H1 (cell line): Measurements from ENCODE around the gene CDH20. TPM values are rescaled to one million over a fixed set of nuclear protein-coding genes. Genes with fewer than 3 reads are reported as not detected.

Experiments
- CBX5 ChIP-seq: fragments of 300-800, 300-1000 bp; sonication (generic); IDR thresholded peaks from 2 replicates; pipeline ENCODE4 v1.7.1; 2016; ENCODE audit warnings: antibody characterized with exemption, low read length, low read depth
- CBX8 ChIP-seq: fragments of 300-800, 300-1000 bp; sonication (generic); IDR thresholded peaks from 2 replicates; pipeline ENCODE4 v1.7.1; 2016; ENCODE audit warnings: low read depth, low read length, borderline replicate concordance
- EGR1 ChIP-seq: IDR thresholded peaks from 2 replicates; pipeline ENCODE4 v1.6.1; 2011; ENCODE audit warnings: low read depth, low read length, borderline replicate concordance
- FOSL1 ChIP-seq: IDR thresholded peaks from 2 replicates; pipeline ENCODE4 v1.6.1; 2011; ENCODE audit warnings: mild to moderate bottlenecking, low read depth, low read length, moderate library complexity; ENCODE audit not compliant: insufficient read depth
- POLR2A ChIP-seq, 2 experiments: IDR thresholded peaks; 1 replicate in 1 of 2; 2 replicates in 1 of 2; pipeline ENCODE4 v1.6.1; 2011; ENCODE audit warnings: low read depth in 2 of 2, low read length in 2 of 2, mild to moderate bottlenecking in 2 of 2; ENCODE audit errors: control extremely low read depth in 1 of 2
- SP1 ChIP-seq: IDR thresholded peaks from 2 replicates; pipeline ENCODE4 v1.6.1; 2011; ENCODE audit warnings: low read depth, low read length
- YY1 ChIP-seq: IDR thresholded peaks from 2 replicates; pipeline ENCODE4 v1.6.1; 2011; ENCODE audit warnings: low read depth, mild to moderate bottlenecking, low read length
- ZNF274 ChIP-seq: IDR thresholded peaks from 2 replicates; pipeline ENCODE4 v1.7.0; 2012; ENCODE audit warnings: low read length, borderline replicate concordance; ENCODE audit errors: extremely low read depth
- polyA plus RNA-seq, 7 experiments: library from polyadenylated mRNA; depleted of rRNA in 3 of 7; stranded (reverse) in 5 of 7; unstranded in 2 of 7; fragments of >200 nt in 5 of 7; fragments of 200-250 nt in 2 of 7; gene quantifications; 1 replicate in 5 of 7; 2 replicates in 1 of 7; 4 replicates in 1 of 7; pipeline versions ENCODE4 v1.2.1 to v1.2.3, GENCODE V29; 2011 to 2013; ENCODE audit warnings: missing spikeins in 2 of 7, mixed read lengths in 2 of 7
- total RNA-seq: library from RNA; stranded (reverse); fragmentation: NEBNext Ultra II Directional; extraction: Animal tissue kit (Norgen Biotek cat#: 25700); gene quantifications from 2 replicates; pipeline ENCODE4 v1.2.1, GENCODE V29; 2021
- TF ChIP-seq, protein P1 (sequence below): IDR thresholded peaks from 2 replicates; pipeline ENCODE4 v1.6.1; 2012; ENCODE audit warnings: inconsistent platforms
- TF ChIP-seq, protein P2 (sequence below): fragments of 300-600 bp; sonication (generic); IDR thresholded peaks from 2 replicates; pipeline ENCODE4 v1.7.1; 2012; ENCODE audit warnings: low read length, moderate library complexity, mild to moderate bottlenecking, inconsistent platforms; ENCODE audit not compliant: insufficient replicate concordance

The CDH20 gene
- total and polyA plus RNA-seq, 2 of the 8 experiments (the other 6 are each of a cell fraction or from before 2014, with no cell fraction given): 0.07 to 0.12 TPM

DNA sequence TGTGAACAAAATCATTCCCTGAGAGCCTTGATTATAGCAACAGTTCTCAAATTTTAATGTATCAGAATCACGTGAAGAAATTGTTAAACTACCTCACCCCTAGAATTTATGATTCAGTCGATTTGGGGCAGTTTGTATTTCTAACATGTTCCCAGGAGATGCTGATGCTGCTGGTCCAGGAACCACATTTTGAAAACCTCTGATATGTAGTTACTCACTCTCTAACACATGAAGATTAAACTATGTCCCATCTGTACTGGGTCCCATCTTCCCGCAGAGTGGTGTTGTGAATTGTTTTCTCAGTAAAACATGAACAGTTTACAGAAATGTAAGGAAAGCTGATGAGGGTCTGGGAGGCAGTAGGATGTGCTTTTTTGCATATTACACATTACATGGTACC lies 223.1 kb downstream of the CDH20 start (continued):
- TF ChIP-seq CBX8 (no peak), POLR2A (IDR thresholded peaks at IDR 0.05; ENCODE audit: control extremely low read depth in 1 of 2, low read depth in 2 of 2, low read length in 2 of 2) (no peak), FOSL1 (no peak), ZNF274 (no peak), YY1 (no peak), CBX5 (no peak), SP1 (no peak), EGR1 (no peak)
- TF ChIP-seq, protein P1, sequence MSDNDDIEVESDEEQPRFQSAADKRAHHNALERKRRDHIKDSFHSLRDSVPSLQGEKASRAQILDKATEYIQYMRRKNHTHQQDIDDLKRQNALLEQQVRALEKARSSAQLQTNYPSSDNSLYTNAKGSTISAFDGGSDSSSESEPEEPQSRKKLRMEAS: no peak
- TF ChIP-seq, protein P2, sequence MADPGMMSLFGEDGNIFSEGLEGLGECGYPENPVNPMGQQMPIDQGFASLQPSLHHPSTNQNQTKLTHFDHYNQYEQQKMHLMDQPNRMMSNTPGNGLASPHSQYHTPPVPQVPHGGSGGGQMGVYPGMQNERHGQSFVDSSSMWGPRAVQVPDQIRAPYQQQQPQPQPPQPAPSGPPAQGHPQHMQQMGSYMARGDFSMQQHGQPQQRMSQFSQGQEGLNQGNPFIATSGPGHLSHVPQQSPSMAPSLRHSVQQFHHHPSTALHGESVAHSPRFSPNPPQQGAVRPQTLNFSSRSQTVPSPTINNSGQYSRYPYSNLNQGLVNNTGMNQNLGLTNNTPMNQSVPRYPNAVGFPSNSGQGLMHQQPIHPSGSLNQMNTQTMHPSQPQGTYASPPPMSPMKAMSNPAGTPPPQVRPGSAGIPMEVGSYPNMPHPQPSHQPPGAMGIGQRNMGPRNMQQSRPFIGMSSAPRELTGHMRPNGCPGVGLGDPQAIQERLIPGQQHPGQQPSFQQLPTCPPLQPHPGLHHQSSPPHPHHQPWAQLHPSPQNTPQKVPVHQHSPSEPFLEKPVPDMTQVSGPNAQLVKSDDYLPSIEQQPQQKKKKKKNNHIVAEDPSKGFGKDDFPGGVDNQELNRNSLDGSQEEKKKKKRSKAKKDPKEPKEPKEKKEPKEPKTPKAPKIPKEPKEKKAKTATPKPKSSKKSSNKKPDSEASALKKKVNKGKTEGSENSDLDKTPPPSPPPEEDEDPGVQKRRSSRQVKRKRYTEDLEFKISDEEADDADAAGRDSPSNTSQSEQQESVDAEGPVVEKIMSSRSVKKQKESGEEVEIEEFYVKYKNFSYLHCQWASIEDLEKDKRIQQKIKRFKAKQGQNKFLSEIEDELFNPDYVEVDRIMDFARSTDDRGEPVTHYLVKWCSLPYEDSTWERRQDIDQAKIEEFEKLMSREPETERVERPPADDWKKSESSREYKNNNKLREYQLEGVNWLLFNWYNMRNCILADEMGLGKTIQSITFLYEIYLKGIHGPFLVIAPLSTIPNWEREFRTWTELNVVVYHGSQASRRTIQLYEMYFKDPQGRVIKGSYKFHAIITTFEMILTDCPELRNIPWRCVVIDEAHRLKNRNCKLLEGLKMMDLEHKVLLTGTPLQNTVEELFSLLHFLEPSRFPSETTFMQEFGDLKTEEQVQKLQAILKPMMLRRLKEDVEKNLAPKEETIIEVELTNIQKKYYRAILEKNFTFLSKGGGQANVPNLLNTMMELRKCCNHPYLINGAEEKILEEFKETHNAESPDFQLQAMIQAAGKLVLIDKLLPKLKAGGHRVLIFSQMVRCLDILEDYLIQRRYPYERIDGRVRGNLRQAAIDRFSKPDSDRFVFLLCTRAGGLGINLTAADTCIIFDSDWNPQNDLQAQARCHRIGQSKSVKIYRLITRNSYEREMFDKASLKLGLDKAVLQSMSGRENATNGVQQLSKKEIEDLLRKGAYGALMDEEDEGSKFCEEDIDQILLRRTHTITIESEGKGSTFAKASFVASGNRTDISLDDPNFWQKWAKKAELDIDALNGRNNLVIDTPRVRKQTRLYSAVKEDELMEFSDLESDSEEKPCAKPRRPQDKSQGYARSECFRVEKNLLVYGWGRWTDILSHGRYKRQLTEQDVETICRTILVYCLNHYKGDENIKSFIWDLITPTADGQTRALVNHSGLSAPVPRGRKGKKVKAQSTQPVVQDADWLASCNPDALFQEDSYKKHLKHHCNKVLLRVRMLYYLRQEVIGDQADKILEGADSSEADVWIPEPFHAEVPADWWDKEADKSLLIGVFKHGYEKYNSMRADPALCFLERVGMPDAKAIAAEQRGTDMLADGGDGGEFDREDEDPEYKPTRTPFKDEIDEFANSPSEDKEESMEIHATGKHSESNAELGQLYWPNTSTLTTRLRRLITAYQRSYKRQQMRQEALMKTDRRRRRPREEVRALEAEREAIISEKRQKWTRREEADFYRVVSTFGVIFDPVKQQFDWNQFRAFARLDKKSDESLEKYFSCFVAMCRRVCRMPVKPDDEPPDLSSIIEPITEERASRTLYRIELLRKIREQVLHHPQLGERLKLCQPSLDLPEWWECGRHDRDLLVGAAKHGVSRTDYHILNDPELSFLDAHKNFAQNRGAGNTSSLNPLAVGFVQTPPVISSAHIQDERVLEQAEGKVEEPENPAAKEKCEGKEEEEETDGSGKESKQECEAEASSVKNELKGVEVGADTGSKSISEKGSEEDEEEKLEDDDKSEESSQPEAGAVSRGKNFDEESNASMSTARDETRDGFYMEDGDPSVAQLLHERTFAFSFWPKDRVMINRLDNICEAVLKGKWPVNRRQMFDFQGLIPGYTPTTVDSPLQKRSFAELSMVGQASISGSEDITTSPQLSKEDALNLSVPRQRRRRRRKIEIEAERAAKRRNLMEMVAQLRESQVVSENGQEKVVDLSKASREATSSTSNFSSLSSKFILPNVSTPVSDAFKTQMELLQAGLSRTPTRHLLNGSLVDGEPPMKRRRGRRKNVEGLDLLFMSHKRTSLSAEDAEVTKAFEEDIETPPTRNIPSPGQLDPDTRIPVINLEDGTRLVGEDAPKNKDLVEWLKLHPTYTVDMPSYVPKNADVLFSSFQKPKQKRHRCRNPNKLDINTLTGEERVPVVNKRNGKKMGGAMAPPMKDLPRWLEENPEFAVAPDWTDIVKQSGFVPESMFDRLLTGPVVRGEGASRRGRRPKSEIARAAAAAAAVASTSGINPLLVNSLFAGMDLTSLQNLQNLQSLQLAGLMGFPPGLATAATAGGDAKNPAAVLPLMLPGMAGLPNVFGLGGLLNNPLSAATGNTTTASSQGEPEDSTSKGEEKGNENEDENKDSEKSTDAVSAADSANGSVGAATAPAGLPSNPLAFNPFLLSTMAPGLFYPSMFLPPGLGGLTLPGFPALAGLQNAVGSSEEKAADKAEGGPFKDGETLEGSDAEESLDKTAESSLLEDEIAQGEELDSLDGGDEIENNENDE: no peak
